Gastrocnemius medialis (tissue), 4 donors: ENCODE results near the gene ABCC2. TPM values are rescaled to one million over a fixed set of nuclear protein-coding genes. Genes with fewer than 3 reads are reported as not detected.

Experiments used
- ATAC-seq, 2 donors: fragments of 150-250 bp; one replicate each; pipeline ENCODE4 v1.9.1; 2016
- DNase-seq, 2 donors: peaks; one replicate each; pipeline ENCODE4 v3.0.0-alpha.2; 2019
- H3K27ac ChIP-seq, 4 donors: fragments of 200-600 bp; sonication (generic); 1 replicate in 1 of 4; 2 replicates in 3 of 4; pipeline ENCODE4 v1.5.1; 2016 to 2018; ENCODE audit warnings: mild to moderate bottlenecking in 2 of 4, moderate library complexity in 1 of 4
- H3K27me3 ChIP-seq, 3 donors: fragments of 200-600 bp; sonication (generic) in 2 of 3; 1 replicate in 1 of 3; 2 replicates in 2 of 3; pipeline versions ENCODE4 v1.5.1 to v1.6.0; 2016 to 2019; ENCODE audit warnings: mild to moderate bottlenecking in 1 of 3, moderate library complexity in 1 of 3
- H3K36me3 ChIP-seq, 2 donors: fragments of 200-600 bp; sonication (generic) in 1 of 2; one replicate each; pipeline ENCODE4 v1.5.1; 2017 to 2018
- H3K4me1 ChIP-seq, 2 donors: fragments of 200-600 bp; sonication (generic) in 1 of 2; one replicate each; pipeline ENCODE4 v1.5.1; 2016 to 2017; ENCODE audit warnings: mild to moderate bottlenecking in 2 of 2
- H3K4me3 ChIP-seq, 4 donors: fragments of 200-600 bp; sonication (generic) in 3 of 4; 1 replicate in 1 of 4; 2 replicates in 3 of 4; pipeline ENCODE4 v1.5.1; 2016 to 2019; ENCODE audit warnings: mild to moderate bottlenecking in 2 of 4
- H3K9me3 ChIP-seq, 3 donors: fragments of 200-600 bp; sonication (generic) in 2 of 3; 1 replicate in 1 of 3; 2 replicates in 2 of 3; pipeline ENCODE4 v1.5.1; 2016 to 2019
- CTCF ChIP-seq, 5 experiments: fragments of 450-650 bp in 3 of 5; fragments of 200-600 bp in 2 of 5; sonication (generic) in 2 of 5; IDR thresholded peaks in 4 of 5; conservative IDR thresholded peaks in 1 of 5; 1 replicate in 4 of 5; 2 replicates in 1 of 5; pipeline ENCODE4 v1.5.1; 2016 to 2019; ENCODE audit warnings: antibody characterized with exemption in 5 of 5, mild to moderate bottlenecking in 3 of 5, moderate library complexity in 3 of 5
- POLR2A ChIP-seq, 2 donors: fragments of 450-650 bp; IDR thresholded peaks; one replicate each; pipeline ENCODE4 v1.6.1; 2017; ENCODE audit warnings: antibody characterized with exemption in 2 of 2, mild to moderate bottlenecking in 2 of 2, moderate library complexity in 2 of 2
- in situ Hi-C, 4 donors: fragments of 200-750 bp; cut with MboI; loops; one replicate each; pipeline versions ENCODE4 v1.15.0 to v1.8.0; 2017; ENCODE audit warnings: low sequenced_read_pairs in 4 of 4
- intact Hi-C: fragments of 100-400 bp; cut with DNase I; formaldehyde crosslinking; loops from one replicate; pipeline ENCODE4 v1.15.1; 2023; ENCODE audit warnings: low total_unique reads
- total RNA-seq, 4 donors: library from RNA; depleted of rRNA; stranded (reverse); fragments of >200 nt; gene quantifications; one replicate each; pipeline versions ENCODE4 v1.1.0 to v1.2.3, GENCODE V29; 2016

ABCC2 gene
- total RNA-seq, 4 donors from 2014 or later = 0.89 to 3.2 (median 1.3) TPM

GRCh38 chr10:99777918-99778714, 4.3 kb upstream of the ABCC2 start:
- Histone ChIP-seq H3K4me3 (no peak overlapping the region), H3K27me3 (no peaks in the 10 kb centered on the region), H3K9me3 (no peaks in the 10 kb centered on the region), H3K36me3 (no peaks in the 10 kb centered on the region), H3K27ac (no peak overlapping the region), H3K4me1 (peaks cover 6 to 11% of the 10 kb centered on the region in 2 donors)
- ATAC-seq (peak in 1 of 2 donors; percentile 23), DNase-seq (no peak)
- no peak for TF ChIP-seq CTCF (IDR thresholded peaks at IDR 0.05 in 4 of 5, conservative IDR thresholded peaks at IDR 0.05 in 1 of 5)
- no peak for TF ChIP-seq POLR2A (IDR thresholded peaks at IDR 0.05)
- intact Hi-C loops (no loop called here), in situ Hi-C loops (no loop called here)

GRCh38 chr10:99779335-99779734, 3.1 kb upstream of the ABCC2 start:
- Histone ChIP-seq H3K4me3 (no peak overlapping the region), H3K27me3 (no peaks in the 10 kb centered on the region), H3K36me3 (no peaks in the 10 kb centered on the region), H3K4me1 (peaks cover 6 to 14% of the 10 kb centered on the region in 2 donors), H3K9me3 (no peaks in the 10 kb centered on the region), H3K27ac (peak overlapping the region in 3 of 4 donors; percentile 52 to 59 (median 56))
- DNase-seq (no peak), ATAC-seq (peak; percentile 37 to 56)
- in situ Hi-C loops = no loop called here
- intact Hi-C loops = no loop called here
- TF ChIP-seq CTCF (IDR thresholded peaks at IDR 0.05 in 4 of 5, conservative IDR thresholded peaks at IDR 0.05 in 1 of 5) = no peak
- no peak for TF ChIP-seq POLR2A (IDR thresholded peaks at IDR 0.05)

- no peaks in the 10 kb centered on the region for H3K36me3 ChIP-seq
- DNase-seq (no peak), ATAC-seq (no peak)
- TF ChIP-seq CTCF (IDR thresholded peaks at IDR 0.05 in 4 of 5, conservative IDR thresholded peaks at IDR 0.05 in 1 of 5) (no peak), POLR2A (IDR thresholded peaks at IDR 0.05) (no peak)
- peaks cover 6 to 9% of the 10 kb centered on the region in 2 donors for H3K4me1 ChIP-seq
- no peaks in the 10 kb centered on the region for H3K9me3 ChIP-seq
- H3K4me3 ChIP-seq = no peak overlapping the region
- in situ Hi-C loops (no loop called here), intact Hi-C loops (no loop called here)
- no peaks in the 10 kb centered on the region for H3K27me3 ChIP-seq
- no peak overlapping the region for H3K27ac ChIP-seq
Measured at GRCh38 chr10:99781734-99782429, 558 bp upstream of the ABCC2 start.

GRCh38 chr10:99784016-99784726, 1.7 kb downstream of the ABCC2 start:
- peaks cover 15 to 26% of the 10 kb centered on the region in 2 donors for H3K4me1 ChIP-seq
- H3K36me3 ChIP-seq = no peaks in the 10 kb centered on the region
- H3K27me3 ChIP-seq = no peaks in the 10 kb centered on the region
- intact Hi-C loops = no loop called here
- ATAC-seq (peak; percentile 32 to 42), DNase-seq (no peak)
- H3K27ac ChIP-seq = no peak overlapping the region
- H3K4me3 ChIP-seq = no peak overlapping the region
- no peaks in the 10 kb centered on the region for H3K9me3 ChIP-seq
- TF ChIP-seq POLR2A (IDR thresholded peaks at IDR 0.05) = no peak
- TF ChIP-seq CTCF (IDR thresholded peaks at IDR 0.05 in 4 of 5, conservative IDR thresholded peaks at IDR 0.05 in 1 of 5) = no peak
- in situ Hi-C loops = no loop called here
